ENCODE measurements around the gene ICAM3.
"Not testable (repeated sequence)": the region's sequence is repeated elsewhere in the genome, so short reads cannot be mapped to it uniquely, and the experiment has no call there.

The ICAM3 gene

GRCh38 chr19:10339380-10339960 lies at the start of gene ICAM3:
Gene ICAM3, minus strand, starts transcription at chr19:10339624. Its CDS starts 10 bp downstream, at chr19:10339614.
- no peaks in the 10 kb centered on the region for H3K9me3 Mint-ChIP-seq
- TF ChIP-seq CTCF (IDR thresholded peaks at IDR 0.05) = no peak
- H3K36me3 Mint-ChIP-seq (ENCODE audit: low read depth) = no peaks in the 10 kb centered on the region
- peaks cover 12% of the 10 kb centered on the region for H3K4me1 Mint-ChIP-seq
- H3K4me3 Mint-ChIP-seq = no peak within 1 kb of the TSS
- H3K27ac Mint-ChIP-seq = no peak within 1 kb of the TSS
- peaks cover 24% of the 10 kb centered on the region for H3K27me3 Mint-ChIP-seq (ENCODE audit: low read depth, poor library complexity)
- DNase-seq = no peak

- Mint-ChIP-seq H3K4me1 (no peaks in the 10 kb centered on the region), H3K27ac (no peak overlapping the region), H3K36me3 (ENCODE audit: low read depth) (peaks cover 15% of the 10 kb centered on the region), H3K4me3 (no peak overlapping the region), H3K27me3 (ENCODE audit: low read depth, poor library complexity) (peaks cover 12% of the 10 kb centered on the region), H3K9me3 (no peaks in the 10 kb centered on the region)
- peak; percentile 94 for TF ChIP-seq CTCF (IDR thresholded peaks at IDR 0.05)
- DNase-seq = peak; percentile 95
These were observed 49.5 kb upstream of the ICAM3 start for GRCh38 chr19:10388957-10389356.

GRCh38 chr19:10384580-10384979 lies 45.2 kb upstream of the ICAM3 start:
- H3K36me3 Mint-ChIP-seq (ENCODE audit: low read depth) = no peaks in the 10 kb centered on the region
- DNase-seq = no peak
- H3K27ac Mint-ChIP-seq = no peak overlapping the region
- TF ChIP-seq CTCF (IDR thresholded peaks at IDR 0.05) = no peak
- H3K27me3 Mint-ChIP-seq (ENCODE audit: low read depth, poor library complexity) = peaks cover 20% of the 10 kb centered on the region
- H3K9me3 Mint-ChIP-seq = no peaks in the 10 kb centered on the region
- H3K4me3 Mint-ChIP-seq = no peak overlapping the region
- H3K4me1 Mint-ChIP-seq = peaks cover 18% of the 10 kb centered on the region

- not testable (repeated sequence) for H3K4me3 Mint-ChIP-seq; DNase-seq; H3K36me3 Mint-ChIP-seq (ENCODE audit: low read depth); H3K9me3 Mint-ChIP-seq; H3K27ac Mint-ChIP-seq
- H3K4me1 Mint-ChIP-seq = peaks cover 20% of the 10 kb centered on the region
- peaks cover 20% of the 10 kb centered on the region for H3K27me3 Mint-ChIP-seq (ENCODE audit: low read depth, poor library complexity)
These were observed 43.7 kb upstream of the ICAM3 start for GRCh38 chr19:10383223-10383499.

GRCh38 chr19:10380313-10381102 lies 41.1 kb upstream of the ICAM3 start, which contains the start of gene TYK2:
Gene TYK2, minus strand, starts transcription at chr19:10380572. Its CDS starts 2,166 bp downstream, at chr19:10378406.
- Mint-ChIP-seq H3K9me3 (no peaks in the 10 kb centered on the region), H3K27ac (peak within 1 kb of the TSS; percentile 98), H3K27me3 (ENCODE audit: low read depth, poor library complexity) (peaks cover 13% of the 10 kb centered on the region), H3K36me3 (ENCODE audit: low read depth) (peaks cover 15% of the 10 kb centered on the region), H3K4me3 (peak within 1 kb of the TSS; percentile 97), H3K4me1 (peaks cover 20% of the 10 kb centered on the region)
- DNase-seq = peak; percentile 98
- no peak for TF ChIP-seq CTCF (IDR thresholded peaks at IDR 0.05)

GRCh38 chr19:10379880-10380312 lies 40.5 kb upstream of the ICAM3 start:
- Mint-ChIP-seq H3K27ac (no peak overlapping the region), H3K4me1 (peaks cover 20% of the 10 kb centered on the region), H3K27me3 (ENCODE audit: low read depth, poor library complexity) (peaks cover 13% of the 10 kb centered on the region), H3K4me3 (peak overlapping the region; percentile 97), H3K9me3 (no peaks in the 10 kb centered on the region), H3K36me3 (ENCODE audit: low read depth) (peaks cover 19% of the 10 kb centered on the region)
- TF ChIP-seq CTCF (IDR thresholded peaks at IDR 0.05) = no peak
- DNase-seq = no peak

All from nephron progenitor cell (in vitro differentiated cells).